ENCODE results near the gene BCL11A.

GRCh38 chr2:60517446-60517845 lies 36.0 kb downstream of the BCL11A start:
- TF ChIP-seq JUNB (IDR thresholded peaks at IDR 0.05; ENCODE audit: unreplicated experiment) (no peak), EZH2 (IDR thresholded peaks at IDR 0.05; ENCODE audit: low read depth, unreplicated experiment) (no peak), POLR2AphosphoS5 (IDR thresholded peaks at IDR 0.05; ENCODE audit: low read depth) (no peak), EZH2phosphoT487 (IDR thresholded peaks at IDR 0.05; ENCODE audit: unreplicated experiment) (no peak), STAT1 (IDR thresholded peaks at IDR 0.05; ENCODE audit: unreplicated experiment) (no peak), NANOG (IDR thresholded peaks at IDR 0.05; ENCODE audit: borderline replicate concordance) (no peak), CREB1 (CRISPR knock-in tag; IDR thresholded peaks at IDR 0.05; ENCODE audit: low read depth) (no peak), ZNF331 (CRISPR knock-in tag; IDR thresholded peaks at IDR 0.05; ENCODE audit: low read depth) (no peak)
- TF ChIP-seq, protein P1, sequence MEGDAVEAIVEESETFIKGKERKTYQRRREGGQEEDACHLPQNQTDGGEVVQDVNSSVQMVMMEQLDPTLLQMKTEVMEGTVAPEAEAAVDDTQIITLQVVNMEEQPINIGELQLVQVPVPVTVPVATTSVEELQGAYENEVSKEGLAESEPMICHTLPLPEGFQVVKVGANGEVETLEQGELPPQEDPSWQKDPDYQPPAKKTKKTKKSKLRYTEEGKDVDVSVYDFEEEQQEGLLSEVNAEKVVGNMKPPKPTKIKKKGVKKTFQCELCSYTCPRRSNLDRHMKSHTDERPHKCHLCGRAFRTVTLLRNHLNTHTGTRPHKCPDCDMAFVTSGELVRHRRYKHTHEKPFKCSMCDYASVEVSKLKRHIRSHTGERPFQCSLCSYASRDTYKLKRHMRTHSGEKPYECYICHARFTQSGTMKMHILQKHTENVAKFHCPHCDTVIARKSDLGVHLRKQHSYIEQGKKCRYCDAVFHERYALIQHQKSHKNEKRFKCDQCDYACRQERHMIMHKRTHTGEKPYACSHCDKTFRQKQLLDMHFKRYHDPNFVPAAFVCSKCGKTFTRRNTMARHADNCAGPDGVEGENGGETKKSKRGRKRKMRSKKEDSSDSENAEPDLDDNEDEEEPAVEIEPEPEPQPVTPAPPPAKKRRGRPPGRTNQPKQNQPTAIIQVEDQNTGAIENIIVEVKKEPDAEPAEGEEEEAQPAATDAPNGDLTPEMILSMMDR (conservative IDR thresholded peaks at IDR 0.05; ENCODE audit: low read depth in 2 of 2): no peak
- TF ChIP-seq, protein P2, sequence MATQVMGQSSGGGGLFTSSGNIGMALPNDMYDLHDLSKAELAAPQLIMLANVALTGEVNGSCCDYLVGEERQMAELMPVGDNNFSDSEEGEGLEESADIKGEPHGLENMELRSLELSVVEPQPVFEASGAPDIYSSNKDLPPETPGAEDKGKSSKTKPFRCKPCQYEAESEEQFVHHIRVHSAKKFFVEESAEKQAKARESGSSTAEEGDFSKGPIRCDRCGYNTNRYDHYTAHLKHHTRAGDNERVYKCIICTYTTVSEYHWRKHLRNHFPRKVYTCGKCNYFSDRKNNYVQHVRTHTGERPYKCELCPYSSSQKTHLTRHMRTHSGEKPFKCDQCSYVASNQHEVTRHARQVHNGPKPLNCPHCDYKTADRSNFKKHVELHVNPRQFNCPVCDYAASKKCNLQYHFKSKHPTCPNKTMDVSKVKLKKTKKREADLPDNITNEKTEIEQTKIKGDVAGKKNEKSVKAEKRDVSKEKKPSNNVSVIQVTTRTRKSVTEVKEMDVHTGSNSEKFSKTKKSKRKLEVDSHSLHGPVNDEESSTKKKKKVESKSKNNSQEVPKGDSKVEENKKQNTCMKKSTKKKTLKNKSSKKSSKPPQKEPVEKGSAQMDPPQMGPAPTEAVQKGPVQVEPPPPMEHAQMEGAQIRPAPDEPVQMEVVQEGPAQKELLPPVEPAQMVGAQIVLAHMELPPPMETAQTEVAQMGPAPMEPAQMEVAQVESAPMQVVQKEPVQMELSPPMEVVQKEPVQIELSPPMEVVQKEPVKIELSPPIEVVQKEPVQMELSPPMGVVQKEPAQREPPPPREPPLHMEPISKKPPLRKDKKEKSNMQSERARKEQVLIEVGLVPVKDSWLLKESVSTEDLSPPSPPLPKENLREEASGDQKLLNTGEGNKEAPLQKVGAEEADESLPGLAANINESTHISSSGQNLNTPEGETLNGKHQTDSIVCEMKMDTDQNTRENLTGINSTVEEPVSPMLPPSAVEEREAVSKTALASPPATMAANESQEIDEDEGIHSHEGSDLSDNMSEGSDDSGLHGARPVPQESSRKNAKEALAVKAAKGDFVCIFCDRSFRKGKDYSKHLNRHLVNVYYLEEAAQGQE (IDR thresholded peaks at IDR 0.05; ENCODE audit: unreplicated experiment): no peak
- TF ChIP-seq, protein P3, sequence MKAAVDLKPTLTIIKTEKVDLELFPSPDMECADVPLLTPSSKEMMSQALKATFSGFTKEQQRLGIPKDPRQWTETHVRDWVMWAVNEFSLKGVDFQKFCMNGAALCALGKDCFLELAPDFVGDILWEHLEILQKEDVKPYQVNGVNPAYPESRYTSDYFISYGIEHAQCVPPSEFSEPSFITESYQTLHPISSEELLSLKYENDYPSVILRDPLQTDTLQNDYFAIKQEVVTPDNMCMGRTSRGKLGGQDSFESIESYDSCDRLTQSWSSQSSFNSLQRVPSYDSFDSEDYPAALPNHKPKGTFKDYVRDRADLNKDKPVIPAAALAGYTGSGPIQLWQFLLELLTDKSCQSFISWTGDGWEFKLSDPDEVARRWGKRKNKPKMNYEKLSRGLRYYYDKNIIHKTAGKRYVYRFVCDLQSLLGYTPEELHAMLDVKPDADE (IDR thresholded peaks at IDR 0.05): no peak

Data from GM23338 (cell line).